ENCODE results near the gene RAET1E.
A peak's percentile ranks its signal among the peaks of the same experiment; 100 is the strongest.
"Not testable (repeated sequence)": the region's sequence is repeated elsewhere in the genome, so short reads cannot be mapped to it uniquely, and the experiment has no call there.

RAET1E gene

DNA sequence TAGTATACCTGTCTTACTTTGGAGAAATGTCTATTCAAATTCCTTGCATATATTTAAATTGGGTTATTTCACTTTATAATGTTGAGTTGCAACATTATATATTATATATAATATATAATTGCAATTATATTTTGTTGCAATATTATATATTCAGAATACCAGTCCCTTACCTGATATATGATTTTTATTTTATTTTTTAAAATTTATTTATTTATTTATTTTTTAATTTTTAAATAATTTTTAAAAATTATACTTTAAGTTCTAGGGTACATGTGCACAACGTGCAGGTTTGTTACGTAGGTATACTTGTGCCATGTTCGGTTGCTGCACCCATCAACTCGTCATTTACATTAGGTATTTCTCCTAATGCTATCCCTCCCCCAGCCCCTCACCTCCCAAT lies 29.1 kb upstream of the RAET1E start:
- not testable (repeated sequence) for DNase-seq (ENCODE audit: low read depth)

DNA sequence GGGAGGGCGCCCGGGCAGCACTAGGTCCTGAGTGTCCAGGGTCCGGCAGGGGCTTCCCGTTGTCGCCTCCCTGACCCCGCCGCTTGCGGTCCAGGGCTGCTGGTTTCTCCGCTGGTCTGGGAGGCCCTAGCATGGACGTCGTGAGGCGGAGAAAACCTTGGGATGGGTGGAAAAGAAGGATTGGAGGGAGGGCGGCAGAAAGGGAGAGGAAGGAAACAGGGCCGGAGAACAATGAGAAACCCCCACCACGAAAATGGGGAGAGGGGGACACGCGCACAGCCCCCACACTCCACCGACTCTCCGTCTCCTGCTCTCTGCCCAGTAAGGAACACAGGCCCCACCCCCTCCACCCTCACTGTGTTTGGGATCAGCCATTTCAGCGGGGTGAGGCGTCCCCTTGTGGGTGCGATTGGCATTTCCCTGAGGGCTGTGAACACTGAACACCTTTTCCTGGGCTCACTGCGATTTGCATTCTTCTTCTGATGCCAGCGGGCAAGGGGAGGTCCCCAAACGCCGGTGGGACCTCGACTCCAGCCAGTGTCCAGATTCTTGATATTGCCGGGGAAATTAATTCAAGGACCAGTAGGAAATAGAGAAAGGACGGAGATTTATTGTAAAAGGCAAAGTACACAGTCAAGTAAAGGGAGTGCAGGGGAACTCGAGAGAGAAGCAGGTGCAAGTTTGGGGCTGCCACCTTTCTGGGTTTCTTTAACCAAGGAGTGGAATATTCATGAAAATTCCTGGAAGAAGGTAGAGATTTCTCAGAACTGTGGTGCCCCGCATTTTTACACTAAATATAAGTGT lies 28.3 kb upstream of the RAET1E start:
- DNase-seq (ENCODE audit: low read depth) = peak; percentile 32

DNA sequence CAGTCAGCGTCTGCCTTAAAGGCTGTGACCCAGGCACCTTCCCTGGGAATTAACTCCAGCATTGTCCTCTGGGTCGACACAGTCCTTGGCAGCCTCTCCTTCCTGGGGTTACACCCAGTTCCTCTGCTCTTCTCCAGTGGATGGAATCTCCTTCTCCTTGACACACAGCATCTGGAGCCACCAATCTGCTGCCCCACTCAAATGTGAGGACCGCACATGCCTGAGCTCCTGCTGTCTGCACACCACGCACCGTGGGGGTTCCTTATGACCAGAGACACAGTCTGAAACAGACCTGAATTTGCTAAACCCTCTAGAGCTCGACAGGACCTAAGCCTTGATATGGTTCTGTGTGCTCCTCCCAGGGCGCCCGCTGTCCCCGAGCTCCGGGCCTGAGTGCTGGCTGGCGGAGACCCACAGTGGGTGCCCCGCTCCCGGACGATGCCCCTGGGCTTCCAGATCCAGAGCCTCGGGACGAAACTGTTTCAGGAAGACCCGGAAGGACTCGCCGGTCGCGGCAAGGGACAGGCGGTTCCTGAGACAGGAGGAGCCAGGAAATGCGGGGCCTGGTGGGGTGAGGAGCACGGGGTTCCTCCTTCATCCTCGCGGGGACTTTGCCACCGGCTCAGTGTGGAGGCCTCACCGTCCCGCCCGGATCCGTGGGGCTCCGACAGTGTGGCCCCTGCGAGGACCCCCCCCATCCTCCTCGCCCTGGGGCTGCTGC lies 27.5 kb upstream of the RAET1E start:
- DNase-seq (ENCODE audit: low read depth) = no peak

DNA sequence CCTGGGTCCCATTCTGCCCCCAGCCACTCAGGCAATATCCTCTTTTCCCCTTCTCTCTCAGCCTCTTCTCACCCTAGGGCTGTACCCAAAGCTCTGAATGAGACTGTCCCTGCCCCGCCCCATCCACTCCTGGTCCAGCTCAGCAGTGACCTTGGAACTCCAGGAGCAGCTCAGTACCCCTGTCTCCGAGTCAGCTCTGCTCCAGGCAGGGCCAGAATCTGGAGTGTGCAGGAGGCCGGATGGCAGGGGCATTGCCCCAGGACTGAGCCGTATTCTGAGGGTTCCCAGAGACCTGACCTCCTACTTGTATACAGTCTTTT lies 27.0 kb upstream of the RAET1E start:
- DNase-seq (ENCODE audit: low read depth) = no peak

DNA sequence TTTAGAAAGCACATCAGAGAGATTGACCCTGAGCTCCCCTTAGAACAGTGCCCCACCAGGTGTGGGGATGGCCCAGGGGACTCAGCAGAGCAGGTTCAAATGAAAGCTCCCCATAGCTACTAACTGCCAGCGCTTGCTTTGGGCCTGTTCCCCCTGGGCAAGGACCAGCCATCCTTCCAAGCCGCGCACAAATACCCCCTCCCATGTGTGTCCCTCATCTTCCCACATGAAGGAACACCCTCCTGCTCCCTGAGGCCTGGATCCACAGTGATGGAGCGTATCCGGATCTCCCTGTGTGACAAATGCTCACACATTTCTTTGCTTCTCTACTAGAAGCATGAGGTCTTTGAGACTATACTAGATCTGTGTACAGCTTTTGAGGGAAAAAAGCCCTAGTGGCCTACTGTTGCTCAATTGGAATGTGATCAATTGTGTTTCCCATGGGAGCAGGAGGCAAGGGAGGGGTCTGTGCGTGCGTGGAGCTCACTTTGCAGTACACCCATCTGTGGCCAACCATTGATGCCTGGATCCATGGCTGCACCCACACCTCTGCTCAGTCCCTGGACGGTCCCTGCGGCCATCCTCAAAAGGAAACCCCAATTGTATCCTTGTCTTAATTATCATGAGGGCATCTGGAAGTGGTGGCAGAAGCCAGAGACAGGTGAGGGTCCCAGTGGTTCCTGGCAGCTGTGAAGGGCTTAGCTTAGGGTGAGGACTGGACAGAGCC lies 26.5 kb upstream of the RAET1E start:
- DNase-seq (ENCODE audit: low read depth) = no peak

DNA sequence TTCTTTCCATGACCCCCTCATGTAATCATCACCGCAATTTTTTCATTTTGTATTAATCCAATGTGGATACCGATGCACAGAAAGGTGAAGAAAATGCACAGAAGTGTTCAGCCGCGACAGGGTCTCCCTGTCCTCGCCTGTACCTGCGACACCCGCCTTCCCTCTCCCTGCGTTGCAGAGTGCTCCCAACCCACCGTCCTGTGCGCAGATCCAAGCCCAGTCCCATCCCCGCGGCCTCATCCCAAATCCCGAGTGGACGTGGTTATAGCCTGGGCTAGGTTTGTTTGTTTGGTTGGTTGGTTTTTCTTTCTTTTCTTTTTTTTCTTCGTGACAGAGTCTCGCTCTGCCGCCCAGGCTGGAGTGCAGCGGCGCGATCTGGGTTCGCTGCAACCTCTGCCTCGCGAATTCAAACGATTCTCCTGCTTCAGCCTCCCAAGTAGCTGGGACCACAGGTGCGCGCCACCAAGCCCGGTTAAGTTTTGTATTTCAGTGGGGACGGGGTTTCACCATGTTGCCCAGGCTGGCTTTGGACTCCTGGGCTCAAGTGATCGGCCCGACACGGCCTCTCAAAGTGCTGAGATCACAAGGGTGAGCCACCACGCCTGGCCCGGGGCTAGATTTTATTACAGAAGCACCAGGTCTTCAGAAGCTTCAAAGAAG lies 25.5 kb upstream of the RAET1E start:
- no peak for DNase-seq (ENCODE audit: low read depth)

DNA sequence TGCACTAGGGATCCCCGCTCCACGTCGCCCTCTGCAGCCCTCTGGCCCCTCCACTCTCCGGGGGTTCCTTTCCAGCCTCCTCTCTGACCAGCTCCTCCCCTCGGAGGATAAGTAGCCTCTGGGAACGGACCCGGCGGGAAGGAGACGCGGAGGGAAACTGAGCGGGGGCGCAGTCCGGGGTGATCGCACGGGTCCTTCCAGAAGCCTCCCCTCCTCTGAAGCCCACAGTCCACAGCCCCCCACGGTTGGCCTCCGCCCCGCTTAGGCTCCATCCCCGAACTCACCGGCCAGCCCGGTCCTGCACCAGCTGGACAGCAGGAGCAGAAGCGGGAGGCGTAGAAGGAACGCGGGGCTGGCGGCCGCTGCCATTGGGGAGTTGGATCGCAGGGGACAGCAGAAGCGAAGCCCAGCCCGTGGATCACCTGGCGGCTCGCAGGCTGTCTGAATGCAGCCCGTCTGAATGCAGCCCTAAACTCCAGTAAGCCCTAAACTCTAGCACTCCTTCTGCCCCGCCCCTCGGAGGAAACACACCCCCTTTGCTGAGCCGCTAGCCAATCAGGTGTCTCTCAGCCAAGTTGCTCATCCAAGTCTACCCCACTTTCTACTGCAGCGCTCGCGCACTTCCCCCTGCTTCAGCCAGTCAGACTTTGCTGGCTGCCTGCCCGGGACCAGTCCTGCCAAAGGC lies 24.9 kb upstream of the RAET1E start, which contains the start of gene RAET1G:
TSS of gene RAET1G (minus strand) at position 480 of the 685 bp plus-strand sequence. CDS start at position 369, 111 bp downstream.
- DNase-seq (ENCODE audit: low read depth) = peak; percentile 42

DNA sequence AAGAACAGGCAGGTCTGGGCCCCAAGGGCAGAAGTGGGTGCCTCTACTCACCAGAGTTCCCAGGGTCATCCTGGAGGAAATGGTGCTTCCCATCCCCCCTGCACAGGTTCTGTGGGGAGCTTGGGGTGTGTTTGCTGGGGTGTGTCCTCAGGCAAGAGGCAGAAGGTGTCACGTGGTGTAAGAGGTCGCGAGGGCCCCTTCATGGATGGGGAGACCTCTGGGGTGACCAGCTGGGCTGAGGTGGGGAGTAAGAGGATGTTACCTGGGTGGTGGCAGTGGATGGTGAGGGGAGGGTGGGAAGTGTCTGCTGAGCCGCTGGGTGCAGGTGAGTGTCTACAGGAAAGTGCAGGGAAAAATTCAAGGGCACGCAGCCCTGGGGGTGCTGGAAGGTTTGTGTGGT lies 24.2 kb upstream of the RAET1E start:
- not testable (repeated sequence) for DNase-seq (ENCODE audit: low read depth)

DNA sequence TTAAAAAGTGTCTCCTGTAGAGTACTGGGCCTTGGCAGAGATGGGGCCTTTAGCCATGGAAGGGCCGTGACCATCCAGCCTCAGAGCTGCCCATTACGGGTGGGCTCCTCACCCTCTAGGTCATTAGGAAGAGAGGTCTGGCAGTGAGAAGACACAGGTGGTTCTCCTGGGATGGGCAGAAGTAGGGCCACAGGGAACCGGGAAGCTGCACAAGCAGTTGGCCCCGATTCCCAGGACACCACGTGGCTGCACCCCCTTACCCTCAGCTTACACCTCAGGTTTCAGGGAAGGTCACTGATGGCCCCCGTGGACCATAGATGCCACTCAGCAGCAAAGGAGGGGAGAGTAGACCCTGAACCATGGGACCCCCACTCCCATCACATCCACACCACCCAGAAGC lies 23.4 kb upstream of the RAET1E start:
- no peak for DNase-seq (ENCODE audit: low read depth)

DNA sequence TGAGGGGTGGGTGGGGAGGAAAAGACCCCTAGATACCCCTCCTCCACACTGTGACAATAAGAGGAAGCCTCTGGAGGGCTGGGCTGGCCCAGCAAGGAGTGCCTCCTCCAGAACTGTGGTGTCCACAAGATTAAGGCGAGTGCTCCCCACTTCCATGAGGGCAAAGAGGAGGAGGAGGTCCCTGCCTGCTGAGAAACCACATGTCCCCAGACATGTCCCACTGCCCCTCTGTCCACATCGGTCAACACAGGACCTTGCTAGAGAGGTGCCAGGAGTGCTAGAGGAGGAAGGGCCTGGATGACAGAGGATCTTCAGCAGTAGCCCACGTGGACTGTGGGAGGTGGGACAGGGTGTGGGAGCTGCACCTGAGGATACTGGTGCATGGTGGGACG lies 21.9 kb upstream of the RAET1E start:
- no peak for DNase-seq (ENCODE audit: low read depth)

DNA sequence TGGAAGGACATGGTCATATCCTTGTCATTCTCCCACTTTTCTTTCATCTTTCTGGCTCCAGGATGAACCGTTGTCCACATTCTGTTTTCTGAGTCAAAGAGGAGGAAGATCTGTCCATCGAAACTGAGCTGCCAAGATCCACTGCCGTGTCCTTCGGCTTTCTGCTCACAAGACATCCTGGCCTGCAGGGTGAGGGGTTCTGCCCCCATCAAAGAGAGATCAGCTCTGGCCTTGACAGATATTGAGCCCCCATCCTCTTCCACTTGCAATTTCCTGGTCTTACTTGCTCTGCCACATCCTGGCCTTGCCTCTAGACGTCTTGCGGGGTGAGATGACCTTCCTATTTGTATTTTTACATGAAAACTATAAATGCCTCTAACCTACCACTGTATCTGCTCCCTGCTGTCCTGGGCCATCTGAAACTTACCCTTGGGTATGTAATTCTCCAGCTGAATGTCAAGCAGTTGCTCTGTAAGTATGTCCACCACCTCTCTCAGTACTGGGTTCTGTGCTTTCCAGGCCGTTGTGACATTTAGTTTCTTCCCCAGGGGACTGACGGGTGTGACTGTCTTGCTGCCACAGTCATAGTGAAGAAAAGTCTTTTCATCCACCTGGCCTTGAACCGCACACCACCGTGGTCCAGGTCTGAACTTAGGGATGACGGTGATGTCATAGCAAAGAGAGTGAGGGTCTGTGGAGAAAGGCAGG lies 21.4 kb upstream of the RAET1E start:
- not testable (repeated sequence) for DNase-seq (ENCODE audit: low read depth)

DNA sequence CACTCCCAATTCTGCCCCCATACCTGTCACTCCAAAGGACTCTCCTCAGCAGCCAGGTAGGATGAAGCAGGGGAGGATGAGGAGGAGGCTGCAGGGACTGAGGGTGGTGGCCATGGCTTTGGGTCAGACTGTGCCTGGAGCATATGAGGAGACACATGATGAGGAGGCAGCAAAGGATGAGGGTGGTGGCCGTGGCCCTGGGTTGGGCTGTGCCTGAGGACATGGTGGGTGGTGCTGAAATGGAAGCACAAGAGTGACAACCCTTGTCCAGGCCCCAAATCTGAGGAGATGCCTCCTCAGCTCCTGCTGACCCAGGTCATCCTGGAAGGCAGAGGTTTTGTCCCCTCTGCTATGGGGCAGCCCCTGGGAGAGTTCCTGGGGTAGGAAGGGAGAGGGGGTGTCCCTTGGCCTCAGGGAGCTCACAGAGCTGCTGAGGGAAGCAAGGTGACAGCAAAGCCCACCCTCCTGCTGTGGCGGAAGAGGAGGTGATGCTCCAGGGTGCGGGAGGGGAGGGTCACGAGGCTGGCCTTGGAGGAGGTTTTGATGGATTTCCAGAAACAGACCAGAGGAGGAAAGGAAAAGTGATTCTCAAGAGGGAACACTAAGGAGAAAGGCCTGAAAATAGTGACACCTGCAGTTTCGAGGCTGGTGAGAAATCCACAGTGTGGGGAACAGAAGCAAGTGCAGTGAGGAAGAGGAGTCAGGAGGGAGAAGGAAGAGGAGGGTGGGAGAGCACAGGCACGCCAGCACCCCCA lies 20.4 kb upstream of the RAET1E start:
- DNase-seq (ENCODE audit: low read depth) = no peak

DNA sequence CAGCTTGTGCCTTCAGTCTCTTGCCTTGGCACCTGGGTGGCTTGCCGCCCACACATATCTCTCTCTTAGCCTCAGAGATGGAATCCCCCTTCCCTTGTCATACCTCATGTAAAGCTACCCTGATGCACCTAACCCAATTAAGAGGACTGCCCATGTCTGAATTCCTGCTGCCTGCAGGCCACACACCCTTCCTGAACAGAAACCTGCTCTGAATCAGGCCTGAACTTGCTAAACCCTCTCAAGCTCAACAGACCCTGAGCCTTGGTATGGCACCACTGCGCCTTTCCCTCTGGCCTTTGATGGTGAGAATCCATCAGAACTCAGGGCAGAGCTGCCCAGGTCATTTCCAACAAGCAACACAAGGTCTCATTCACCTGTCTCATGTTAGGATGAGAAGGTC lies 19.8 kb upstream of the RAET1E start:
- no peak for DNase-seq (ENCODE audit: low read depth)

DNA sequence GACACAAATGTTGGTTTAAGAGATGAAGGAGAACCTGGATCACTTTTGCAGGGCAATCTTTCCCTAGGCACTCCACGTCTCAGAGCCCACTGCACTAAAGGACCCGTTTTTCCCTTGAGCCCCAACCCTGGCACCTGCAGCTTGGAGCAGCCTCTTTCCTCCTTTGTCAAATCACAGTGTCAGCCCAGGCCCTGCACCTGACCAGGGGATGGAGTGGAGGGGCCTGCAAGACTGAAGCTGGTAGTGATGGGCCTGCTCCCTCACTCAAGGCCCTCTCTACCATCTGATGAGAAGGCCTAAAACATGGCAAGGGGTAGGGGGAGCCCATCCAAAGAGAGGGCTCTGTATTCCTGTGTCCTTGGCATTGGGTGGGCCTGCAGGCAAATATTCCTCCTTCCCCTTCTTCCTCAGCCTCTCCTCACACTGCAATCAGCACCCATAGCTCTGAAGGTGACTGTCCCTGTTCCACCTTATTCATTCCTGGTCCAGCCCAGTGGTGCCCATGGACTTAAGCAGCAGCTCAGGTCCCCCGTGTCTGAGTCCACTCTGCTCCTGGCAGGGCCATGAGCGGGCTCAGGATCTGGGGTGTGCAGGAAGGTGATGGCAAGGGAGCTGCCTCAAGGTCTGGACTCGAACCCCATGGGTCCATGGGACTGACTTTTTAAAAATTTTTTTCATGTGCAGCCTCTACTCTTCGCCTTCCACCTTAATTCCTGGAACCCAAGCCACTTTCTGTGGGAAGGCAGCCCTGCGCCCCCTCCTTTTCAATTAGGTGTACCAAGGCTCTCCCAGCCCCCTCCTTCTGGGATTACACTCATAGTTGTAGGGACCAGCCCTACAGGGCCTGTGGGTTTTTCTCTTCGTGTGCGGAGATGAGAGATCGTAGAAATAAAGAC lies 18.3 kb upstream of the RAET1E start:
- no peak for DNase-seq (ENCODE audit: low read depth)

DNA sequence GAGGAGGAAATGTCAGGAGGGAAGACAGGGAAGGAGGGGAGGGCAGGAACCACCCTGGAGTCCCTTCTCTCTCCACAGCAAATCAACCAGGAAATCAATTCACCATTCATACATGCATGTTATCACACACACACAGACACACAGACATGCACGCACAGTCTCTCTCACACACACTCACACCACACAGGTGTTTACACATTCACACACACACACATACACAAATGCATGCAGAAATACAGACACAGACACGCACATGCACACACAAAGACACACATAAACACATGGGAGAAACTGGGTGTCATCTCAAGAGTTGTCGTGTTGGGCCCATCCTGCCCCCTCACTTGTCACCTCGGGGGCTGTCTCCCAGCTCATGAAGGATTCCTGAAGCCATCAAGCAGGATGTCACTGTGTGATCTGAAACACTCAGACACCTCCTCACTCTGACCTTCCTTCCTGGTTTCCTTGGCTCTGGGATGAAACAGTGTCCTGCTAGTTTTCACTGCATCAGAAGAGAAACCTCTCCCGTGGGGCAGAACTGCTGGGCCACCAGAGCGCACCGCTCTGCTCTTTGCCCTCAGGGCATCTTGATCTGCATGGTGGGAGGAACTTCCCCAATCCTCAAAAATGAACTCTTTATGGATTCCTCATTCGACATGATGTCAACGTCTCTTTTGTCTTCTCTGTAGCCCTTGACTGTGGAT lies 15.8 kb upstream of the RAET1E start:
- DNase-seq (ENCODE audit: low read depth) = no peak

DNA sequence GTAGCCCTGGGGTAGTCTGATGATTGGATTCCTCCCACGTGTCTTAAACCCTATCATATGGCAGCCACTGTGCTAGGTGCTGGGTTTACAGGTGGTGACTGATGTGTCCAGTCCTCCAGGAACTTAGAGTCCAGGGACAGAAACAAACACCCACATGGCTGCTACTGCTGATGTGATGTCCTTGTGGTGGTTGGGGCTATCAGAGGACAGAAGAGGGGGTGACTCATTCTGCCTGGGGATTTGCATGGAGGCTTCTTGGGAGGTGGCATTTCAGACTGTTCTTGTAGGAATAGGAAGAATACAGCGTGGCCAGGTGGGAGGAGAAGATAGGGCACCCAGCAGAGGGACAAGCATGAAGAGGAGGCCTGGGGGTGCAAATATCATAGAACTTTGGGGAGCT lies 15.2 kb upstream of the RAET1E start:
- DNase-seq (ENCODE audit: low read depth) = no peak

DNA sequence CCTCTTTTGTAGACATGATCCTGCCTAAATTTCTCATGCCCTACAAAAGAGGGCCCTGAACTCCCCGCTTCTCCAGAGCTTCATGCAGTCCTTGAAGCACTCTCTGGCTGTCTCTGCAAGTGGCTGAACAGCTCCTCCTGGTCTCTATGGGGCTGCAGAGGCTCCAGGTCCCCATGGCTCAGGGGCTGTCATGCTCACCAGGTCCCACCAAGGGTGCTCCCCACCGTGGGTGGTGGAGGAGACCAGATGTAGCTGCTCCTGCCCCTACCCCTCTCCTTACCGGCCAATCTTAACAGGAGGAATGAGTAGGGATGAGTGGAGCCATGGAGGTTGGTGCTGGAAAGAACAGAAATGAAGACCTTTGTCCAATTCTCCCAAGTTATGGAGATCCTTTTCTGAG lies 14.8 kb upstream of the RAET1E start:
- not testable (repeated sequence) for DNase-seq (ENCODE audit: low read depth)

DNA sequence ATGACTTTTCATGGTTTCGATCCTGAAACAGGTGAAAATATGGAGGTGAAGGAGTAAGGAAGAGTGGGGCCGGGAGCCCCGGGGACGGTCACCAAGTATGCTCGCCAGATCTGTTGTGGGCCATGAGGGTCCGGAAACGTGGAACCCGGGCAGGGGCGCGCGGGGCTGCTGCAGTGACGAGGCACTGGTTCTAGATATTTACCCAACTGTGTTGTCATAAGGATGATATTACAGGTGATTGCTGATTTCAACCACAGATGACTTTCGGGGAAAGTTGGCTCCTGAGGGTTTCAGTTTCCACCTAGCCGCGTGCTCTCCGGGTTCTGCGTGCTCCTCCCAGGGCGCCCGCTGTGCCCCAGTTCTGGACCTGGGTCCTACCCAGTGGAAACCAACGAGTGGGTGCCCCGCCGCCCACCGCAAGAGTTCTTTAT lies 12.8 kb upstream of the RAET1E start:
- DNase-seq (ENCODE audit: low read depth) = no peak
